Neural progenitor cell (in vitro differentiated cells): ENCODE measurements around the gene GMPPB. TPM values are rescaled to one million over a fixed set of nuclear protein-coding genes. Genes with fewer than 3 reads are reported as not detected.
A peak's percentile ranks its signal among the peaks of the same experiment; 100 is the strongest.

Source experiments
- DNase-seq: peaks from one replicate; pipeline ENCODE4 v3.0.0-alpha.2; 2016; ENCODE audit warnings: low spot score
- H2AFZ ChIP-seq: fragments of 200-600 bp; sonication (generic); replicated peaks from 2 replicates; pipeline ENCODE4 v1.6.1; 2016; ENCODE audit warnings: antibody characterized with exemption
- H3F3A ChIP-seq: fragments of 200-600 bp; sonication (generic); 2 replicates; pipeline ENCODE4 v1.6.1; 2016; ENCODE audit warnings: antibody characterized with exemption, low read depth
- H3K27ac ChIP-seq: fragments of 200-600 bp; sonication (generic); 2 replicates; pipeline ENCODE4 v1.5.1; 2016; ENCODE audit warnings: mild to moderate bottlenecking
- H3K27me3 ChIP-seq: fragments of 200-600 bp; sonication (generic); 2 replicates; pipeline ENCODE4 v1.6.1; 2016; ENCODE audit warnings: mild to moderate bottlenecking, moderate library complexity
- H3K36me3 ChIP-seq: fragments of 200-600 bp; sonication (generic); 2 replicates; pipeline ENCODE4 v1.5.1; 2016
- H3K4me1 ChIP-seq: fragments of 200-600 bp; sonication (generic); 2 replicates; pipeline ENCODE4 v1.6.1; 2016; ENCODE audit warnings: mixed run types
- H3K4me2 ChIP-seq: fragments of 200-600 bp; sonication (generic); 2 replicates; pipeline ENCODE4 v1.6.1; 2016
- H3K4me3 ChIP-seq: fragments of 200-600 bp; sonication (generic); 2 replicates; pipeline ENCODE4 v1.5.1; 2016
- H3K79me2 ChIP-seq: fragments of 200-600 bp; sonication (generic); 2 replicates; pipeline ENCODE4 v1.6.1; 2016; ENCODE audit warnings: low read depth
- H3K9ac ChIP-seq: fragments of 200-600 bp; sonication (generic); 2 replicates; pipeline ENCODE4 v1.6.1; 2016
- H3K9me3 ChIP-seq: fragments of 200-600 bp; sonication (generic); 2 replicates; pipeline ENCODE4 v1.5.1; 2016; ENCODE audit warnings: low read depth
- H4K20me1 ChIP-seq: fragments of 200-600 bp; sonication (generic); 2 replicates; pipeline ENCODE4 v1.6.1; 2016; ENCODE audit warnings: low read depth
- H3K27ac Mint-ChIP-seq: 3 replicates; pipeline ENCODE4 v1.8.0; 2021; ENCODE audit warnings: mixed read lengths
- H3K27me3 Mint-ChIP-seq: 2 replicates; pipeline ENCODE4 v1.8.0; 2022; ENCODE audit warnings: low read depth, mild to moderate bottlenecking, inconsistent platforms, moderate library complexity, mixed read lengths; ENCODE audit not compliant: insufficient read depth
- H3K36me3 Mint-ChIP-seq: 3 replicates; pipeline ENCODE4 v1.8.0; 2021; ENCODE audit warnings: mixed read lengths
- H3K4me1 Mint-ChIP-seq: 3 replicates; pipeline ENCODE4 v1.8.0; 2021; ENCODE audit warnings: mixed read lengths
- H3K4me3 Mint-ChIP-seq: 3 replicates; pipeline ENCODE4 v1.8.0; 2021; ENCODE audit warnings: mild to moderate bottlenecking, moderate library complexity, mixed read lengths
- H3K9me3 Mint-ChIP-seq: 3 replicates; pipeline ENCODE4 v1.8.0; 2020; ENCODE audit warnings: mixed read lengths
- CTCF ChIP-seq: fragments of 200-600 bp; sonication (generic); IDR thresholded peaks from 2 replicates; pipeline ENCODE4 v1.5.1; 2017; ENCODE audit warnings: antibody characterized with exemption, mild to moderate bottlenecking
- EZH2 ChIP-seq: fragments of 200-600 bp; sonication (generic); IDR thresholded peaks from 2 replicates; pipeline ENCODE4 v1.6.1; 2017; ENCODE audit warnings: antibody characterized with exemption, mild to moderate bottlenecking, moderate library complexity
- EZH2phosphoT487 ChIP-seq: fragments of 200-600 bp; sonication (generic); IDR thresholded peaks from 2 replicates; pipeline ENCODE4 v1.6.1; 2017; ENCODE audit warnings: antibody characterized with exemption
- total RNA-seq: library from RNA; depleted of rRNA; stranded (reverse); fragments of >200 nt; gene quantifications from 2 replicates; pipeline ENCODE4 v1.2.3, GENCODE V29; 2015; ENCODE audit warnings: low replicate concordance

Gene GMPPB
- total RNA-seq, 1 donor from 2014 or later: 10.6 TPM

GRCh38 chr3:49717211-49717958, 6.4 kb downstream of the GMPPB start:
- H3K36me3 ChIP-seq: no peaks in the 10 kb centered on the region
- no peaks in the 10 kb centered on the region for H3K9me3 Mint-ChIP-seq
- no peak overlapping the region for H3K9ac ChIP-seq
- peaks cover 24% of the 10 kb centered on the region for H3F3A ChIP-seq
- H3K4me1 ChIP-seq: peaks cover 3% of the 10 kb centered on the region
- no peak overlapping the region for H3K27ac Mint-ChIP-seq
- H3K4me3 ChIP-seq: no peak overlapping the region
- H3K4me3 Mint-ChIP-seq: peak overlapping the region; percentile 10
- H3K27ac ChIP-seq: no peak overlapping the region
- no peak overlapping the region for H2AFZ ChIP-seq
- H3K9me3 ChIP-seq: no peaks in the 10 kb centered on the region
- no peaks in the 10 kb centered on the region for H4K20me1 ChIP-seq
- no peaks in the 10 kb centered on the region for H3K27me3 Mint-ChIP-seq
- H3K27me3 ChIP-seq: peaks cover 8% of the 10 kb centered on the region
- peaks cover 8% of the 10 kb centered on the region for H3K36me3 Mint-ChIP-seq
- no peak for TF ChIP-seq EZH2
- TF ChIP-seq EZH2phosphoT487: no peak
- TF ChIP-seq CTCF: no peak
- no peak for DNase-seq
- H3K4me2 ChIP-seq: no peak overlapping the region
- H3K4me1 Mint-ChIP-seq: peaks cover 12% of the 10 kb centered on the region
- peaks cover under 1% of the 10 kb centered on the region for H3K79me2 ChIP-seq

- no peak overlapping the region for H3K4me3 ChIP-seq
- no peaks in the 10 kb centered on the region for H4K20me1 ChIP-seq
- no peak overlapping the region for H3K9ac ChIP-seq
- Mint-ChIP-seq H3K27me3 (no peaks in the 10 kb centered on the region), H3K36me3 (peaks cover 8% of the 10 kb centered on the region), H3K27ac (no peak overlapping the region), H3K4me3 (no peak overlapping the region), H3K9me3 (no peaks in the 10 kb centered on the region), H3K4me1 (peaks cover 11% of the 10 kb centered on the region)
- H3K79me2 ChIP-seq: no peaks in the 10 kb centered on the region
- no peak for TF ChIP-seq CTCF
- TF ChIP-seq EZH2phosphoT487: no peak
- no peak for TF ChIP-seq EZH2
- H3F3A ChIP-seq: peaks cover 24% of the 10 kb centered on the region
- H3K27me3 ChIP-seq: peaks cover 8% of the 10 kb centered on the region
- no peaks in the 10 kb centered on the region for H3K36me3 ChIP-seq
- no peak overlapping the region for H3K27ac ChIP-seq
- H2AFZ ChIP-seq: no peak overlapping the region
- no peak for DNase-seq
- H3K9me3 ChIP-seq: no peaks in the 10 kb centered on the region
- H3K4me1 ChIP-seq: peaks cover 3% of the 10 kb centered on the region
- H3K4me2 ChIP-seq: no peak overlapping the region
These were observed 7.0 kb downstream of the GMPPB start for GRCh38 chr3:49716691-49717210.

GRCh38 chr3:49716169-49716568, 7.6 kb downstream of the GMPPB start:
- Histone ChIP-seq H4K20me1 (no peaks in the 10 kb centered on the region), H3F3A (peaks cover 24% of the 10 kb centered on the region), H3K9ac (no peak overlapping the region), H3K27ac (no peak overlapping the region), H3K79me2 (no peaks in the 10 kb centered on the region), H3K9me3 (no peaks in the 10 kb centered on the region), H2AFZ (no peak overlapping the region), H3K4me1 (peaks cover 3% of the 10 kb centered on the region), H3K27me3 (peaks cover 8% of the 10 kb centered on the region), H3K4me2 (no peak overlapping the region), H3K36me3 (no peaks in the 10 kb centered on the region), H3K4me3 (no peak overlapping the region)
- TF ChIP-seq CTCF: no peak
- TF ChIP-seq EZH2phosphoT487: no peak
- no peak for TF ChIP-seq EZH2
- Mint-ChIP-seq H3K4me3 (no peak overlapping the region), H3K27ac (no peak overlapping the region), H3K9me3 (no peaks in the 10 kb centered on the region), H3K4me1 (peaks cover 9% of the 10 kb centered on the region), H3K27me3 (no peaks in the 10 kb centered on the region), H3K36me3 (peaks cover 5% of the 10 kb centered on the region)
- DNase-seq: no peak
